Measurements from ENCODE around the gene ZC3H12C.
A peak's percentile ranks its signal among the peaks of the same experiment; 100 is the strongest.

ZC3H12C gene

DNA sequence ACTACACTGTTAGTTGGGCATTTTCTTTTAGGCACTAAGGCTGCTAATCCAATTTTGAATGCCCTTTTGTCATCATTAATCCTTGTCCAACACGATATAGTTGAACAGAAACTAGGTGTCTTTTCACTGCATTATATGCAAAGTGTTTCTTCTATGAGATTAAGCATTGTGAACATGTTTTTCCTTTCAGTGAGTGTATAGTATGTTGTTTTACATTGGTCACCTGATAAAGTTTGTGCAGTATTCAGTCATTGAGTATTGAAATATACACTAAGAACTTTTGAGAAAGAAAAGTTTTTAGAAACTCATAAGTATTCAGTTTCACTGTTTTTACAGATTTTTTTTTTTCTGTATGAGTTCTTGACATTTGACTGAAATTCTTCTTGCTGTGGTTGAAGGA, 59.0 kb downstream of the ZC3H12C start:
- no peak for DNase-seq

DNA sequence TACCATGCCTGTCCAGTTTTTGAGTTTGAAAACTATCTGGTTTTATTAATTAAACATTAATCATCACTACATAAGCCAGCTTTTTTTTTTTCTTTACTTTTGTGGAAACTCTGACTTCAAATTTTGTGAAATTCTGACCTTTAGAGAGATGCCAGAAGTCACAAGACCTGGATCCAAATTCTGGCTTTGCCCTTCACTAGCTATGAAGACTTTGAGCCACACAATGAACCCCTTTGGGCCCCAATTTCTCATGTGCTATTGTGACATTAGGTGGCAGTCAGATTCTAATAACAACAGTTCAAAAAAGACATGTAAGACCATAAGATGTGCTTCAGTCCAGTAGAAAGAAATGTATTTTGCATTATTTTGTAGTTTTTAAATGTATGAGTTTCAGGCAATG, 60.3 kb downstream of the ZC3H12C start:
- no peak for DNase-seq

DNA sequence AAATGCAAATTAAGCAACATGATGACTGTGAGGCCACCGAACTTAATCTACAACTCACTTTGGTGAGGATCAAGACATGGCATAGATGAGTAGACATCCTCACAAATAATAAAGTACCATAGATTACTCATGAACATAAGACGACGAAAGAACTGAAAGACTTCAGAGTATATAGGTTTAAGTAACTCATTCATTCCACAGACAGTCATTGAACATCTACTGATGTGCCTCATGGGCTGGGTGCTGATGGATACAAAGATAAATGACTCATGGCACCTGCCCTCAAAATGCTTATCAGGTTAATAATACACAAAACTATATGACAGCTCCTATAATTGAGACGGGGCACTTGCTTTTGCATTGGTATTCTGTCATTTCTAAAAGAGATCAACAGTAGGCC, 63.3 kb downstream of the ZC3H12C start:
- no peak for DNase-seq

DNA sequence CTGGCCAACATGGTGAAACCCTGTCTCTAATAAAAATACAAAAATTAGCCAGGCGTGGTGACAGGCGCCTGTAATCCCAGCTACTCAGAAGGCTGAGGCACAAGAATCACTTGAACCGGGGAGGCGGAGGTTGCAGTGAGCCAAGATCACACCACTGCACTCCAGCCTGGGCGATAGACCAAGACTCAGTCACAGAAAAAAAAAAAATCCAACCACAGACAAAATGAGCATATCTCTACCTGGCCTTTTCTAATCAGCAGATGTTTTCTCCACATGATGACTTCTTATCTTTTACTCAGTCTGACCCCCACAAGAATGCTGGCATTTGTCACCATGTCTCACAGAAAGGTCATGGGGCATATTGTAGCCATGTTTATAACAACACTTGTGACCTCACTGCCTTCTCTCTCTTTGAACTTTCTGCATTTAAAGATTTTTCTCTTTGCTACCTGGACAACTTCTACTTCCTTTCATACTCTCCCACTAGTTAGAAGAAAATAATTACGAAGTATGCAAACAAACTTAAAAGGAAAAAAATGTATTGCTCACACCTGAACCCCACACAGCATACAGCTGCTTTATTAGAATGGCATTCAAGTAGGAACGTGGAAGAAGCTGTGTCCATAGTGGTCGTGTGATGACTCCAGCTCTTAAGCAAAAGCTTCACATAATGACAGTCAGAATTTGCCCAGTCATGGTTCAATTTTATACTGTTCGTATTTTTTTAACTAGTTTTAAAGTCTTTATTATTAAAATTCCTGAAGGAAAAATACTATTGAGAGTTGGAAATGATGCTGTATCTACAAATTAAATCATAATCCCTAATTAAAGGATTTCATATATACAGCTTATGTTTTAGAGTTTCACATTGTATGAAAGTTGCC, 65.4 kb downstream of the ZC3H12C start:
- DNase-seq, result no peak

DNA sequence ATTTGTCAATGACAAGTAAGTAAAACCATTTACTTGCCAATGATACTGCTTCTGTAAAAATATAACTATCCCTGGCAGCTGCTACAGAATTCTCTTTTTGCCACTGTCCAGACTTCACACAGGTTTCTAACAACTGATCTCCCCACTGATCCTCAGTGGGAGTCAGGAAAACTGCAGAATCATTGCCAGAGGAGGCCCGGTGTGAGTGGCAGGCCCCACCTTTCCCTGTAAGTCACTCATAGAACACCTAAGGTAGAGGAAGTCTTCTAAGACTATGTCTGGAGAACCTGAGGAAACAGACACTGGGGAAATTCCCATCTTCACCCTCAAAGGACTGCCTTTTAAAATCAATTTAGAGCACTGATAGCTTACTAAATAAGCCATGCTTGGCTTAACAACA, 66.3 kb downstream of the ZC3H12C start:
- DNase-seq, result no peak

DNA sequence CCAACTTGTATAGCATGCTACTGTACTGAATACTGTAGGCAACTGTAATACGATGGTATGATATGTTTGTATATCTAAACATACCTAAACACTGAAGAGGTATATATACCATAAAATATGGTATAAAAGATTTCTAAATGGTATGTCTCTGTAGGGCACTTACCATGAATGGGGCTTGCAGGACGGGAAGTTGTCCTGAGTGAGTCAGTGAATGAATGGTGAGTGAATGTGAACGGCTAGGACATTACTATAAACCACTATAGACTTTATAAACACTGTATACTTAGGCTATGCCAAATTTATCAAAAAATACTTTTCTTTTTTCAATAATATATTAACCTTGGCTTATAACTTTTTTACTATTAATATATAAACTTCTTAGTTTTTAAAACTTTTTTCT, 66.8 kb downstream of the ZC3H12C start:
- DNase-seq, result no peak

DNA sequence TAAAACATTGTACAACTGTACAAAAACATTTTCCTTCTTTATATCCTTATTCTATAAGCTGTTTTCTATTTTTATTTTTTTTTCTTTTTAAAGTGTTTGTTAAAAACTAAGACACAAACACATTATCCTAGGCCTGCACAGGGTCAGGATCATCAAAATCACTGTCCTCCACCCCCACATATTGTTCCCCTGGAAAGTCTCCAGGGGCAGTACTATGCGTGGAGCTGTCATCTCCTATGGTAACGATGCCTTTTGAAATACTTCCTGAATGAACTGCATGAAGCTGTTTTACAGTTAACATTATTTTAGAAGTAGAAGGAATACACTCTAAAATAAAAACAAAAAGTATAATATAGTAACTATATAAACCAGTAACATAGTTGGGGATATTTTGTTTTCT, 67.2 kb downstream of the ZC3H12C start:
- DNase-seq, result no peak

DNA sequence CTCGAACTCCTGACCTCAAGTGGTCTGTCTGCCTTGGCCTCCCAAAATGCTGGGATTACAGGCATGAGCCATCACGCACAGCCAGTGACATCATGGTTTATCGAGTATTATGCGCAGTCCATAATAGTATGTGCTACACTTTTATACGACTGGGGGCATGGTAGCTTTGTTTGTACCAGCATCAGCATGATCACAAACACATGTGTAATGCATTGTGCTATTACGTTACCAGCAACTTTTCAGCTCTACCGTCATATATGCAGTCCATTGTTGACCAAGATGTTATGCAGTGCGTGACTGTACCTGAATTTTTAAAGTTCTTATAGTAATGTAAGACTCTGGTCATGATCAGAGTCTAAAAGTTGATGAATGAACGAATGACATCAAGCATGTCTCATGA, 67.9 kb downstream of the ZC3H12C start:
- no peak for DNase-seq

DNA sequence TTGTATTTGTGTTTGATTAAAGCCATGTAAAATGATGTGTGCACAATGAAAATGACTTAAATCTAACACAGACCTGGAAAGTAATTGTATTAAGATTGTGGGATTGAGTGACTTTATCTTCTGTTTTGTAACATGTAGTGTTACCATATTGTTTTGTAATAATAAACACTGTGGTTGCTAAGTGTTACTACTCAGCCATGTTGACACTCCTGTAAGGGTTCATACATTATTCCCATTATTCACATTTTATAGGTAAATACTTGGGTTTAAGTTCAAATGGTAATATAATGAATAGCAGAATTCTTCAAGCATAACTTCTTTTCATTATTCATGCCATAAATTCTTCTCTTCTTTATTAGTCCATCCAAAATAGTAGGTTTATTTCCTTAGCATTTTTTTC, 69.0 kb downstream of the ZC3H12C start:
- DNase-seq, result no peak

DNA sequence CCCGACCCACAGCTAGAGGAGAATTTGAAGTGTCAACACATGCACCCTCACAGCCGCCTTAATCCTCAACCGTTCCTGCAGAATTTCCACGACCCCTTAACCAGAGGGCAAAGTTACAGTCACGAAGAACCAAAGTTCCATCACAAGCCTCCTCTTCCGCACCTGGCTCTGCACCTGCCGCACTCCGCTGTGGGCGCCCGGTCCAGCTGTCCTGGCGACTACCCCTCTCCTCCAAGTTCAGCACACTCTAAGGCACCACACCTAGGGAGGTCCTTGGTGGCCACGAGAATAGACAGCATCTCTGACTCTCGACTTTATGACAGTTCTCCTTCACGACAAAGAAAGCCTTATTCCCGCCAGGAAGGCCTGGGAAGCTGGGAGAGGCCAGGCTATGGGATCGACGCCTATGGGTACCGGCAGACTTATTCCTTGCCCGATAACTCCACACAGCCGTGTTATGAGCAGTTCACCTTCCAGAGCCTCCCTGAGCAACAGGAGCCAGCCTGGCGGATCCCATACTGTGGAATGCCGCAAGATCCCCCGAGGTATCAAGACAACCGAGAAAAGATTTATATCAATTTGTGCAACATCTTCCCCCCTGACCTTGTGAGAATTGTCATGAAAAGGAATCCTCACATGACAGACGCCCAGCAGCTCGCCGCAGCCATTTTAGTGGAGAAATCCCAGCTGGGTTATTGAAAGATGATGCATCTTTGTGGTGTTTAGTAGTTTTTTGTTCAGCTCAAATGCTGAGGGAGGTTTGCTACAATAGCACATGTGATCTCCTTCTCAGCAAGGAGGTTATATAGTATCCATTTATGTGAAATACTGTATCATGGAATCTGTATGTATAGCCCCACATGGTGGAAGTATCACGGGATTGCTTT, 72.1 kb downstream of the ZC3H12C start:
- no peak for DNase-seq

DNA sequence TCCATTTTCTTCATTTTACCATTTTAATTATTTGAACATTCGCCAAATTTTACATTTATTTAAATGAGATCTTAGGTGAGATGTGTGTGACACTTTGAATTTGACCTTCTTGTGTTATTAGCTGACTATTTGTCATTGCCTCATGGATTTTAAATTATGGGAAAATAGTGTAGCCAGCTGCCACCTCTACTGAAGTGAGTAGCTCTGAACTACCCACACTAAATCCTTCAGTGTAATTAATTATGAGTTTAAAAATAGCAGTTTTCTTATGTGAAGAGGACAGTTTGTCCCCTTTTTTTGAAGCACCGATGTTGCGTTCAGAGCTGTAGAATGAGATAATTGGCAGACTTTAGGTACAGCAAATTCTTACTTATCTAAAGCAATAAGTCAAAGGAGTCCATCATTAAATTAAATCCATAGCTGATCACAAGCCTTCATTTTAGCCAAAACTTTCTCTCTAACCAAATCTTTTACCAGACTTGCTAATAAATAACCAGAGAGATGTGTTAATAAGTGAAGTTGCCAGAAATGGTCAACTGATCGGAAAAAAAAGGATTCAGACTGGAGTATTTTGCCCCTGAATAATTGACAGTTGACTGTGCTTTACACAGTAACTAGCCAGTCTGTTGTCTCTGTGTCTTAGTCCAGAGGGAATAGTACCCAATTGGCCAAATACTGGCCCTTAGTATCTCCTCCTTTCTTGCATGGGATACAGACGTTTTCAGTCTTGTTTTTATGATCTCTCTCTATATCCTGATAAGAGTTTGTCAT, 75.0 kb downstream of the ZC3H12C start:
- no peak for DNase-seq

DNA sequence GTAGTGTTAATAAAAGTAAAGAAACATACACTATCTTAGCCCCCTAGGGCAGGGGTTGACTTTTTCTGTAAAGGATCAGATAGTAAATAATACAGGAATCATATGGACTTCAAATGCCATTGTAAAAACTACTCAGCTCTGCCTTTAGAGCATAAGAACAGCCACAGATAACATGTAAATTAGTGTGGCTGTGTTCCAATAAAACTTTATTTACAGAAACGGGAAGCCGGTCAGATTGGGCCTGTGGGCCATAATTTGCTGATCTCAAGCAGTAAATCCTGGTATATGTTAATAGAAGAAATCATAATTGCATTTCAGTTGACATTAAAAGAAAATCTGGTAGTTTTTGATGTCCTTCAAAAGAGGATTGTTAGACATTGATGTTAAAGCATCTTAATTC, 76.5 kb downstream of the ZC3H12C start:
- DNase-seq, result no peak

DNA sequence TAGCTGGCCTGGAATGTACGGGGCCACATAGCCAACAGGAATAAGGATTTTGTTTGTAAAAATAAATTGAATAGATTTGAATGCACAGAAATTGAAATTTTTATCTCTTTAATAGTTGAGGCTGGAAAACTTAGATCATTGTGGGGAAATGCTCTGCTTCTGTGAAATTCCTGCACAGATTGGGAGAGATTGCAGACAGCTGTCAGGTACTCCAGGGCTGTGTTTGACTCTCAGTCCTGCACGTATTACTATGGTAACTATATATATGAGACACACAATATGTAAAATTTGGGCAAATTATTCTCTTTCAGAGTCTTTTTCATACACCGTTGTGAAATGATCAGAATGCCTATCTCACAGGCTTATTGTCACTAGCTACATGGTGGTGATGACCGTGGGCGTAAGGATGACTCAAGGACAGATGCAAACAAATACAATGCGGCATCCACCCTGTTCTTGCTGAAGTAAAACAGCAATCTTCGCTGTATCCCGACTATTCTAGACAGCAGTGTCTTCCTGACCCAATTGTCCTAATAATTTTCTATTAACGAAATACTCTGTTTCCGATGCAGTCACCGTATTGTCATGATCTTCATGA, 79.4 kb downstream of the ZC3H12C start:
- DNase-seq, result no peak

DNA sequence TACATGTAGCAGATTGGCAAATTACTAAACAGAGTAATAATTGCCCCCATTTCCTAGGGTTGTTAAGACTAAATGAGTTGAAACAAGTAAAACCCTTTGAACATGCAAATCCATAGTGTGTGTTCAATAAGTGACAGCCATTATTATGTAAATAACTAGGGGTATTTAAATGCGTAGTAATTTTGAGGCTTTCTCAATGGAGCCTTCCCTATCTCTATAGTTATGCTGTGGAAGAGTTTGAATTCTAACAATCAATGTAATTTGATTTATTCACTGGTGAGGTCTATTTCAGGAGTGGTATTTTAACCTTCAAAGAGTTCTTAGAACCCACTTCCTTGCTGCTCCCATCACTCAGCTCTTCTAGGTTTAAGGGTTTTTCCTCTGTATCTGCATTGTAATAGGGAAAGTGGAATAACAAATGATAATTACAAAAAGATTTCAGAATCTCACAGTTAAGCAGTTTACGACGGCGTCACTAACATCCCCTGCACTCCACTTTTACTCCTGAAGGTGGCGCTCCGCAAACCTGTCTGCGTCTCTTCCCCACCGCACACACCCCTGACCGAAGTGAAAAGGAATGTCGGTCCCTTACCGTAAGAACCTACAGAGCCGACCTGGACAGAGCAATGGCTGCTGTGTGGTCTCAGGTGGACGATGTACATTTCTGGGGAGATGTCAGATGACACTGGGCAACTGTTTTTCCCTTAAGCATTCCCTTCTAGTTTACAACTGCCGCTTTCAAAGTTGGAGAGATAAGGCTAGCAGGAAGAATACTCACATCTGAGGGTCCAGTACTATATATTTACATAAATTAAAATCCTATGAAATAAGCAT, 80.8 kb downstream of the ZC3H12C start:
- peak; percentile 52 for DNase-seq

DNA sequence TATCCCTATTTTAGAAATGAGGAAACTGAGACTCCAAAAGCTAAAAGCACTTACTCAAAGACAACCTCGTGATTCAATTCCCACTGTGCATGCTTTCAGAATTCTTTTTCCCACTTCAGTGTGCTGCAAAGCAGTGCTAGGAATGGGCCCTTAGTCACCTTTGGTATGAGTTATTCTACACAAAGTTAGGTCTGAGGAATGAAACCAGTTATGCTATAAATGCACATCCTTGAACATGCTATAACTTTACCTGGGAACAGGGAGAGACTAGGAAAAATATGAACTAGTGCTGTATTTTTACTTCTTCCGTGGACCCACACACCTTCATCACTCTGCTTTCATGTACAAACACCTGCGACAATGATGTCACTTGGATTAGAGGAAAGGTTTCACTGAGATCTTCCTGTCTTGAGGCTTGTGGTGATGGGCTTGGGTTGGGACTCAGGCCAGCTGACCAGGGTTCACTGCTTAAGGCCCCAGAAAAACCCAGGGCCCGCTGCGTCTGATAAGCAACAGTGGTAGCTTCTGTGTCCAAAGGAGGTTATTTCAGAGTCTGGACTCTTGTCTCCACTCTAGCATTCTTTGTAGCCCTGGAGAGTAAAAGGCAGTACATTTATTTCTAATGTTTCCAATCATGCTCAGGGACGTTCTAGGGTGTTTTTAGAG, 81.6 kb downstream of the ZC3H12C start:
- no peak for DNase-seq

DNA sequence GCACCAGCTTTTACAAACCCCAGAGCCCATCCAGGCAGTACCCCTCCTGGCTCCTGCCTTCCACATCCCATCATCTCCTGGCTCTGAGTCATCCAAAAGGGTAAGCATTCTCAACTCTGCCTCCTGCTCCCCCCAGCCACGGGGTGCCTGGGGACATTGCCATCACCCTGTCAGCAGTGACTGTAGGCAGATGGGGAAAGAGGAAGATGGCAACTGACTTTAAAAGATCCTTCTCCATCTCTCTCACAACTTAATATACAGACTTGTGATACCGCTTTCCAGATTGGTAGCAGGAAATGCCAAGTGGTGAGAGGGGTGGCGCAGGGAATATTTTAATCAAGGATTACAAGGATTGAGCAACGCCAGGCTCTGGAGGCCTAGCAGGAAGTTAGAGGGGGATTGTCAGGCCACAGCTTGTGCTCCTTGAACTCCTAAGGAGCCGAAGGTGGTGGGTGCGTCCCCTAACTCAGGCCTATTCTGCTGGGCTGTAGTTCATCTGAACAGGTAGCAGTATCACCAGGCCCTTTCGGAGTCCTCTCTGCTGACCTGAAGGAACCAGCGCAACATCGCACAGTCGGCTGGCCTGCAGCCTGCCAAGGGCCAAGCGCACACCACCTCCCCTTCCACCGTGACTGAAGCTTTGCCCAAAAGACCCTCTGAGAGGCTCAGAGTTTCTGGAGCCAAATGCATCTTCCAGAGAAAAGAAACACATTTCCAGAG, 83.3 kb downstream of the ZC3H12C start:
- no peak for DNase-seq

DNA sequence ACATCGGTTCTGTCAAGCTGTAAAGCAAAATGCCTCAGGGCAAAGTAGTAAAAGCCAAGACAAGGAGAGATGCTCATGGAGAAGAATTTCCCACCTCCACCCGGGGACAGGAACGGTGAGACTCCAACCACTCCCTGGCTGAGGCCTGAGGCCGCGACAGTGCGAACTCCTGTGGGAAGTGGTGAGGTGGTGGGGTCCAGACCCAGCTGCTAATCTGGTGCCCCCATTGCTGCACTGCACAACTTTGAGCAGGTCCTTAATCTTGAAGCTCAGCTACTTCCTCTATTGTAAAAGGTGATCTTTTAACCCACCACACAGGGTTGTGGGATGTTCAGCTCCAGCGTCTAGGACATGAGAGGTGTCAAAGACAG, 83.9 kb downstream of the ZC3H12C start:
- no peak for DNase-seq

DNA sequence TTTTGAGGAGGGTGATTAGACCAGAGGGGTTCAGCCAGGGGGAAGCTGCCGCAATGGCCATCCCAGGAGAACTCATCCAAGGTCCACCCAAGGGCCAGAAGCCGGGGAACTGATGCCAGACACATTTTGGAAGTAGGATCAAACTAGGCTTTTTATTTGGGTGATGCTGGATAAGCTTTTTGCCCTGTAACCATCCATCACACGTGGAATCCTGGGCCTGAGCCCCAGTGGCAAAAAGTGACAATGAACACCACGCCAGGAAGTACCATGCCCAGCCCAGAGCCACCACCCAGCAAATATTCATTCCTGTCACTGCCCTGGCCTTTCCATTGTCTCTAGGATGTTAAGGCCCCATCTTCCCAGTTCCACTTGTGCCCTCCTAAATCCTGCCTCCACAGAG, 85.9 kb downstream of the ZC3H12C start:
- DNase-seq, result no peak

DNA sequence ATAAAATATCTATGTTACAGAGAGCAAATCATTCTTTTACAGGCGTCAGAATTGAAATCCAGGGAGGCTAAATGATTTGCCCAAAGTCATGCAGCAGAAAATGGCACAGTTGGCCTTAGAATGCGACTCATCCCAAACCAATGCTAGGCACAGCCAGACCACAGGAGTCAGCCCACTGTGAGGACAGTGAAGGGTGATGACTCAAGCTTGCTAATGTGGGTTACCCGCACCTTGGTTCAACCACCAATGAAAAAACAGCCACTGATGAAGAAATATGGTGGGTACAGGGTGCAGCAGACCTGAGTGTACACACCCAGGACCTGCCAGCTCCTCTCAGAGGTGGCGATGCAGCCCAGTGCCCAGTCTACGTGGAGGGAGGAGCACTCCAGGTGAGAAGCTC, 89.7 kb downstream of the ZC3H12C start:
- no peak for DNase-seq

DNA sequence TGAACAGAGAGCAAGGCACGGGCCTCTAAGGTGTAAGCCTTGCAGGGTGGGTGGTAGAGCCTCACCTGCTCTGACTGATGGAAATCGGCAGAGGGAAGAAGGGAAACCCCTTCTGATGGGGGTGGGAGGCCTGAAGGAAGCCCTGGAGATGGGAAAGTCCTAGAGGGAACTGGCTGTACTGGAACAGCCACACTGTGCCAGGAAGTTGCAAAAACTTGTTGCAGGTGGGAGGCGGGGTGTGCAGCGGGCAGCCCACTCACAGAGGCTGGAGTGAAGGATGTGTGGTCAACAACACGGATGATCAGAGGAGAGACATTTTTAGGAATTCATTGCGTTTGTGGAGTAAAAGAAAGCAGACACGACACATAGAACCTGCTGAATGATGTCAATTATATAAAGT, 91.3 kb downstream of the ZC3H12C start:
- DNase-seq, result no peak

DNA sequence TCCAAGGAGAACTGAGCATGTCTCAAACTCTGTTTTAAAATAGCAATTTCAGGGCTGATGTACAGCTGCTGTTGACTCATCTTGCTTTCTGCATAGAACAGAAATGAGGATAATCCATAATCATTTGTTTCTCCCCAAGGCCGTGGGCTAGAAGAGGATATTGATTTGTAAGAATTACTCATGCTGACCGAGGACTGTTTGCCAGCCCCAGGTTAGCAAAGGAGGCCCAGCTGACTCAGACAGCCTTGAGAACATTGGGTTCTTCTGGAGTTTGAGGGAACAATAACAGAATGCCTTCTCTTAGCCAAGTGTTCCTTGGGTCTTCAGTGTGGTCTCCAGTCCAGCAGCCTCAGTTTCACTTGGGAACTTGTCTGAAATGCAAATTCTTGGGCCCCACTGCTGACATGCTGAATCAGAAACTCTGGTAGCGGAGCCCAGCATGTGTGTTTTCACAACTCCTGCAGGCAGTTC, 92.0 kb downstream of the ZC3H12C start:
- no peak for DNase-seq

Measured in T-helper 9 cell (primary cell).